Measurements from ENCODE around the gene DCAF8. TPM values are rescaled to one million over a fixed set of nuclear protein-coding genes. Genes with fewer than 3 reads are reported as not detected.

DCAF8 gene
- polyA plus RNA-seq, 3 donors: 200 to 285 (median 205) TPM

- DNase-seq (ENCODE audit: extremely low read depth in 1 of 11, low read depth in 9 of 11, low spot score in 4 of 11): no peak
These were observed 51.8 kb downstream of the DCAF8 start for GRCh38 chr1:160210561-160210960.

GRCh38 chr1:160209321-160210046 is 52.9 kb downstream of the DCAF8 start:
- no peak for DNase-seq (ENCODE audit: extremely low read depth in 1 of 11, low read depth in 9 of 11, low spot score in 4 of 11)

- no peak for DNase-seq (ENCODE audit: extremely low read depth in 1 of 11, low read depth in 9 of 11, low spot score in 4 of 11)
These were observed 53.6 kb downstream of the DCAF8 start for GRCh38 chr1:160208557-160209320.

GRCh38 chr1:160207771-160208556 is 54.4 kb downstream of the DCAF8 start:
- DNase-seq (ENCODE audit: extremely low read depth in 1 of 11, low read depth in 9 of 11, low spot score in 4 of 11): no peak

- no peak for DNase-seq (ENCODE audit: extremely low read depth in 1 of 11, low read depth in 9 of 11, low spot score in 4 of 11)
These were observed 55.2 kb downstream of the DCAF8 start for GRCh38 chr1:160207118-160207650.

- no peak for DNase-seq (ENCODE audit: extremely low read depth in 1 of 11, low read depth in 9 of 11, low spot score in 4 of 11)
These were observed 55.8 kb downstream of the DCAF8 start for GRCh38 chr1:160206421-160207117.

GRCh38 chr1:160206036-160206389 is 56.3 kb downstream of the DCAF8 start:
- DNase-seq (ENCODE audit: extremely low read depth in 1 of 11, low read depth in 9 of 11, low spot score in 4 of 11): peak in 3 of 11 donors; percentile 20 to 40 (median 23)

- peak in 9 of 11 donors; percentile 17 to 77 (median 66) for DNase-seq (ENCODE audit: extremely low read depth in 1 of 11, low read depth in 9 of 11, low spot score in 4 of 11)
These were observed 56.9 kb downstream of the DCAF8 start, which contains the start of gene PEA15 for GRCh38 chr1:160205242-160206035. Gene PEA15, plus strand, starts transcription at chr1:160205384. Its CDS starts 6,161 bp downstream, at chr1:160211545.

- DNase-seq (ENCODE audit: extremely low read depth in 1 of 11, low read depth in 9 of 11, low spot score in 4 of 11): no peak
These were observed 57.7 kb downstream of the DCAF8 start for GRCh38 chr1:160204526-160205241.

- no peak for DNase-seq (ENCODE audit: extremely low read depth in 1 of 11, low read depth in 9 of 11, low spot score in 4 of 11)
These were observed 61.6 kb downstream of the DCAF8 start for GRCh38 chr1:160200786-160201185.

- no peak for DNase-seq (ENCODE audit: extremely low read depth in 1 of 11, low read depth in 9 of 11, low spot score in 4 of 11)
These were observed 65.1 kb downstream of the DCAF8 start for GRCh38 chr1:160197231-160197630.

GRCh38 chr1:160196143-160196542 is 66.2 kb downstream of the DCAF8 start:
- no peak for DNase-seq (ENCODE audit: extremely low read depth in 1 of 11, low read depth in 9 of 11, low spot score in 4 of 11)

GRCh38 chr1:160194737-160195059 is 67.7 kb downstream of the DCAF8 start:
- no peak for DNase-seq (ENCODE audit: extremely low read depth in 1 of 11, low read depth in 9 of 11, low spot score in 4 of 11)

GRCh38 chr1:160193832-160194736 is 68.3 kb downstream of the DCAF8 start:
- no peak for DNase-seq (ENCODE audit: extremely low read depth in 1 of 11, low read depth in 9 of 11, low spot score in 4 of 11)

- peak; percentile 70 to 89 (median 83) for DNase-seq (ENCODE audit: extremely low read depth in 1 of 11, low read depth in 9 of 11, low spot score in 4 of 11)
These were observed 69.1 kb downstream of the DCAF8 start for GRCh38 chr1:160193091-160193819.

- DNase-seq (ENCODE audit: extremely low read depth in 1 of 11, low read depth in 9 of 11, low spot score in 4 of 11): no peak
These were observed 70.1 kb downstream of the DCAF8 start for GRCh38 chr1:160192234-160192633.
